ENCODE data around the gene TESPA1.

DNA sequence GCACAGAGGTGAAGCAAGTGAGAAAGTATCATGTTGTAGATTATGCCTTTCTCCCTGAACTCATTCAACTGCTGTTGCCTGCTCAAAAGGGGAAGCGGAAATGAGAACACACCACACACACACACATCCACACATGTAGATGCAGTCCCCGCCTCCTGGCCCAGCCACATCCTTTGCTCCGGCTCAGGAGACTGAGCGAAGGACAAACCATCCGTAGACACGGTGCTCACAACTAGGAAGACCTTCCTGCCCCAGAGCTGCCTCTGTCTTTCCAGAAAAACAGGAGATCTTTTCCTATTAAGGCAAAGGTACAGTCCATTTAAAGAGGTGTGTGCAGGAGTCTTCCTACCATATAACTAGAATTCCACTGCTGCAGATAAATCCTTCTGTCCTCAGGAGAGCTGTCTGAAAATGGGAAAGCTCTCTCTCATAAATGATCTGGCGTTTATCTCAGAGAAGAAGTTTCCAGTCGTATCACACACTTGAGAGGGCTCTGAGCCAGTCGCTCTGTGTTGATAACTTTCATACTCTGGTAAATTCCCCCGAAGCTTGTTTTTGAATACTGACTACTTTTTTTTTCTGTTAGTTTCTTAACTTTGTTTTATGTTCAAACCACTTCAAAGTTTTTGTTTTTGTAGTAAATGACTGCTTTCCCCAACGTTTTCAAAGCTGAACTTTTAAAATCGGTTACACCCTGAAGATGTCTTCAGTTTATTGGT is at the start of gene TESPA1:
- TF ChIP-seq JUND (IDR thresholded peaks at IDR 0.05) (no peak), TCF12 (IDR thresholded peaks at IDR 0.05) (no peak), MEF2A (IDR thresholded peaks at IDR 0.05; ENCODE audit: borderline replicate concordance, low read depth) (no peak), EZH2phosphoT487 (IDR thresholded peaks at IDR 0.05; ENCODE audit: borderline replicate concordance, low read depth) (no peak), RCOR1 (IDR thresholded peaks at IDR 0.05; ENCODE audit: low read length) (no peak), CHD2 (IDR thresholded peaks at IDR 0.05; ENCODE audit: low read length, partially characterized antibody) (no peak), RFX5 (IDR thresholded peaks at IDR 0.05; ENCODE audit: low read length) (no peak)
- TF ChIP-seq, protein P1, sequence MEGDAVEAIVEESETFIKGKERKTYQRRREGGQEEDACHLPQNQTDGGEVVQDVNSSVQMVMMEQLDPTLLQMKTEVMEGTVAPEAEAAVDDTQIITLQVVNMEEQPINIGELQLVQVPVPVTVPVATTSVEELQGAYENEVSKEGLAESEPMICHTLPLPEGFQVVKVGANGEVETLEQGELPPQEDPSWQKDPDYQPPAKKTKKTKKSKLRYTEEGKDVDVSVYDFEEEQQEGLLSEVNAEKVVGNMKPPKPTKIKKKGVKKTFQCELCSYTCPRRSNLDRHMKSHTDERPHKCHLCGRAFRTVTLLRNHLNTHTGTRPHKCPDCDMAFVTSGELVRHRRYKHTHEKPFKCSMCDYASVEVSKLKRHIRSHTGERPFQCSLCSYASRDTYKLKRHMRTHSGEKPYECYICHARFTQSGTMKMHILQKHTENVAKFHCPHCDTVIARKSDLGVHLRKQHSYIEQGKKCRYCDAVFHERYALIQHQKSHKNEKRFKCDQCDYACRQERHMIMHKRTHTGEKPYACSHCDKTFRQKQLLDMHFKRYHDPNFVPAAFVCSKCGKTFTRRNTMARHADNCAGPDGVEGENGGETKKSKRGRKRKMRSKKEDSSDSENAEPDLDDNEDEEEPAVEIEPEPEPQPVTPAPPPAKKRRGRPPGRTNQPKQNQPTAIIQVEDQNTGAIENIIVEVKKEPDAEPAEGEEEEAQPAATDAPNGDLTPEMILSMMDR (IDR thresholded peaks at IDR 0.05), result no peak
- TF ChIP-seq, protein P2, sequence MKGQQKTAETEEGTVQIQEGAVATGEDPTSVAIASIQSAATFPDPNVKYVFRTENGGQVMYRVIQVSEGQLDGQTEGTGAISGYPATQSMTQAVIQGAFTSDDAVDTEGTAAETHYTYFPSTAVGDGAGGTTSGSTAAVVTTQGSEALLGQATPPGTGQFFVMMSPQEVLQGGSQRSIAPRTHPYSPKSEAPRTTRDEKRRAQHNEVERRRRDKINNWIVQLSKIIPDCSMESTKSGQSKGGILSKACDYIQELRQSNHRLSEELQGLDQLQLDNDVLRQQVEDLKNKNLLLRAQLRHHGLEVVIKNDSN (IDR thresholded peaks at IDR 0.05; ENCODE audit: borderline replicate concordance, low read depth), result no peak
- TF ChIP-seq, protein P3, sequence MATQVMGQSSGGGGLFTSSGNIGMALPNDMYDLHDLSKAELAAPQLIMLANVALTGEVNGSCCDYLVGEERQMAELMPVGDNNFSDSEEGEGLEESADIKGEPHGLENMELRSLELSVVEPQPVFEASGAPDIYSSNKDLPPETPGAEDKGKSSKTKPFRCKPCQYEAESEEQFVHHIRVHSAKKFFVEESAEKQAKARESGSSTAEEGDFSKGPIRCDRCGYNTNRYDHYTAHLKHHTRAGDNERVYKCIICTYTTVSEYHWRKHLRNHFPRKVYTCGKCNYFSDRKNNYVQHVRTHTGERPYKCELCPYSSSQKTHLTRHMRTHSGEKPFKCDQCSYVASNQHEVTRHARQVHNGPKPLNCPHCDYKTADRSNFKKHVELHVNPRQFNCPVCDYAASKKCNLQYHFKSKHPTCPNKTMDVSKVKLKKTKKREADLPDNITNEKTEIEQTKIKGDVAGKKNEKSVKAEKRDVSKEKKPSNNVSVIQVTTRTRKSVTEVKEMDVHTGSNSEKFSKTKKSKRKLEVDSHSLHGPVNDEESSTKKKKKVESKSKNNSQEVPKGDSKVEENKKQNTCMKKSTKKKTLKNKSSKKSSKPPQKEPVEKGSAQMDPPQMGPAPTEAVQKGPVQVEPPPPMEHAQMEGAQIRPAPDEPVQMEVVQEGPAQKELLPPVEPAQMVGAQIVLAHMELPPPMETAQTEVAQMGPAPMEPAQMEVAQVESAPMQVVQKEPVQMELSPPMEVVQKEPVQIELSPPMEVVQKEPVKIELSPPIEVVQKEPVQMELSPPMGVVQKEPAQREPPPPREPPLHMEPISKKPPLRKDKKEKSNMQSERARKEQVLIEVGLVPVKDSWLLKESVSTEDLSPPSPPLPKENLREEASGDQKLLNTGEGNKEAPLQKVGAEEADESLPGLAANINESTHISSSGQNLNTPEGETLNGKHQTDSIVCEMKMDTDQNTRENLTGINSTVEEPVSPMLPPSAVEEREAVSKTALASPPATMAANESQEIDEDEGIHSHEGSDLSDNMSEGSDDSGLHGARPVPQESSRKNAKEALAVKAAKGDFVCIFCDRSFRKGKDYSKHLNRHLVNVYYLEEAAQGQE (IDR thresholded peaks at IDR 0.05; ENCODE audit: low read depth, low read length), result no peak
- TF ChIP-seq, protein P4, sequence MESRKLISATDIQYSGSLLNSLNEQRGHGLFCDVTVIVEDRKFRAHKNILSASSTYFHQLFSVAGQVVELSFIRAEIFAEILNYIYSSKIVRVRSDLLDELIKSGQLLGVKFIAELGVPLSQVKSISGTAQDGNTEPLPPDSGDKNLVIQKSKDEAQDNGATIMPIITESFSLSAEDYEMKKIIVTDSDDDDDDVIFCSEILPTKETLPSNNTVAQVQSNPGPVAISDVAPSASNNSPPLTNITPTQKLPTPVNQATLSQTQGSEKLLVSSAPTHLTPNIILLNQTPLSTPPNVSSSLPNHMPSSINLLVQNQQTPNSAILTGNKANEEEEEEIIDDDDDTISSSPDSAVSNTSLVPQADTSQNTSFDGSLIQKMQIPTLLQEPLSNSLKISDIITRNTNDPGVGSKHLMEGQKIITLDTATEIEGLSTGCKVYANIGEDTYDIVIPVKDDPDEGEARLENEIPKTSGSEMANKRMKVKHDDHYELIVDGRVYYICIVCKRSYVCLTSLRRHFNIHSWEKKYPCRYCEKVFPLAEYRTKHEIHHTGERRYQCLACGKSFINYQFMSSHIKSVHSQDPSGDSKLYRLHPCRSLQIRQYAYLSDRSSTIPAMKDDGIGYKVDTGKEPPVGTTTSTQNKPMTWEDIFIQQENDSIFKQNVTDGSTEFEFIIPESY (IDR thresholded peaks at IDR 0.05; ENCODE audit: borderline replicate concordance, low read depth), result no peak
